ENCODE data around the gene TLR3. TPM values are rescaled to one million over a fixed set of nuclear protein-coding genes. Genes with fewer than 3 reads are reported as not detected.
A peak's percentile ranks its signal among the peaks of the same experiment; 100 is the strongest.

TLR3 gene
- total RNA-seq: 10 to 100 TPM; 13.2 to 15.1 TPM
- 1 to 10 TPM; 3.2 to 7.1 TPM for polyA plus RNA-seq
- long read RNA-seq, donor 1, full-length matches to known transcripts: 3 of 8 reads
- long read RNA-seq, donor 1, partial matches to known transcripts: 5 of 8 reads
- long read RNA-seq, donor 1, other reads (novel, unspliced or antisense): 0 of 8 reads
- long read RNA-seq, donor 2, partial matches to known transcripts: 0 of 1 reads
- long read RNA-seq, donor 2, other reads (novel, unspliced or antisense): 0 of 1 reads
- long read RNA-seq, donor 3, full-length matches to known transcripts: 1 of 1 reads
- long read RNA-seq, donor 3, partial matches to known transcripts: 0 of 1 reads
- long read RNA-seq, donor 3, other reads (novel, unspliced or antisense): 0 of 1 reads
- long read RNA-seq, donor 4: 0 reads
- long read RNA-seq, donor 5, full-length matches to known transcripts: 2 of 2 reads
- long read RNA-seq, donor 5, partial matches to known transcripts: 0 of 2 reads
- long read RNA-seq, donor 5, other reads (novel, unspliced or antisense): 0 of 2 reads

DNA sequence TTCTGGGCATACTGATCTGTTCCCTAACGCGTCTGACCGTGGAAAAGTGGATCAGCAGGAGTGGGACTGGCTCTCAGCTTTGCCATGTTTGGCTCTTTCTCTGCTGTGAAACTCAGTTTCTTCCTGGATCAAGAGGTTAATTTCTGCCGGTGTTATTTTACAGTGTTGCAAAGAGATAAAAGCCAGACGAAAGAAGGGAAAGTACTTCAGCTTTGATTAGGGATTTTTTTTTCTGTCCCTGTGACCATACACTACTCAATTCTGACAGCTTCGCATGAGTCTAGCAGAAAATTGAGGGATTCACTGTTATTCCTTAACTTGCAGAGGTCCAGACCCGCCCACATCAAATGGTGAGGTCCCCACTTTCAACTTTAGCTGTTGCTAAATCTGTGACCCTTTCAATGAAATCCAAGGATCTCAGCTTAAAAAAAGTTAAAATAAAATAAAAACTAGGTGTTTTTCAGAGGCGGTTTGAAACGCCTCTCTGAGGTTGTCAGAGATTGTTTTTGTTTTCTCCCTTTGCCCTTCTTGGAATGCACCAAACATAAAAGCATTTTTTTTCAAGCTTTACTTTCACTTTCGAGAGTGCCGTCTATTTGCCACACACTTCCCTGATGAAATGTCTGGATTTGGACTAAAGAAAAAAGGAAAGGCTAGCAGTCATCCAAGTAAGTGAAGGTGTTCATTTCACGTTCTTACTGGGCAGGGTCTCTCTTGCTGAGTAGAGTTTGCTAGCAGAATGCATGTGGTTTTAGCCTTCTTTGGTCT is at the start of gene TLR3:
Gene TLR3, plus strand, starts transcription at position 576 of the 768 bp plus-strand sequence. CDS start 7,464 bp downstream, outside the sequence.
- TF ChIP-seq, protein P1, sequence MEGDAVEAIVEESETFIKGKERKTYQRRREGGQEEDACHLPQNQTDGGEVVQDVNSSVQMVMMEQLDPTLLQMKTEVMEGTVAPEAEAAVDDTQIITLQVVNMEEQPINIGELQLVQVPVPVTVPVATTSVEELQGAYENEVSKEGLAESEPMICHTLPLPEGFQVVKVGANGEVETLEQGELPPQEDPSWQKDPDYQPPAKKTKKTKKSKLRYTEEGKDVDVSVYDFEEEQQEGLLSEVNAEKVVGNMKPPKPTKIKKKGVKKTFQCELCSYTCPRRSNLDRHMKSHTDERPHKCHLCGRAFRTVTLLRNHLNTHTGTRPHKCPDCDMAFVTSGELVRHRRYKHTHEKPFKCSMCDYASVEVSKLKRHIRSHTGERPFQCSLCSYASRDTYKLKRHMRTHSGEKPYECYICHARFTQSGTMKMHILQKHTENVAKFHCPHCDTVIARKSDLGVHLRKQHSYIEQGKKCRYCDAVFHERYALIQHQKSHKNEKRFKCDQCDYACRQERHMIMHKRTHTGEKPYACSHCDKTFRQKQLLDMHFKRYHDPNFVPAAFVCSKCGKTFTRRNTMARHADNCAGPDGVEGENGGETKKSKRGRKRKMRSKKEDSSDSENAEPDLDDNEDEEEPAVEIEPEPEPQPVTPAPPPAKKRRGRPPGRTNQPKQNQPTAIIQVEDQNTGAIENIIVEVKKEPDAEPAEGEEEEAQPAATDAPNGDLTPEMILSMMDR (IDR thresholded peaks at IDR 0.05; ENCODE audit: control extremely low read depth, extremely low read depth): no peak
- H3K4me1 ChIP-seq (ENCODE audit: control insufficient read depth in 5 of 5, insufficient read depth in 5 of 5, low read length in 5 of 5): peaks cover 0 to 7% (median 5%) of the 10 kb centered on the region in 5 donors
- DNase-seq: peak; percentile 28 to 85 (median 81)
- no peaks in the 10 kb centered on the region for H3K36me3 ChIP-seq (ENCODE audit: control insufficient read depth in 4 of 4, insufficient read depth in 4 of 4, low read length in 4 of 4)
- no peaks in the 10 kb centered on the region for H3K27me3 ChIP-seq (ENCODE audit: control insufficient read depth in 3 of 3, insufficient read depth in 3 of 3, low read length in 2 of 3)
- ATAC-seq (ENCODE audit: insufficient read depth, low FRiP score): peak; percentile 51
- peak within 1 kb of the TSS; percentile 71 for H3K4me3 ChIP-seq
- H3K9ac ChIP-seq (ENCODE audit: insufficient read depth in 1 of 2, low read length in 2 of 2): peak within 1 kb of the TSS in 1 of 2 donors; percentile 95
- H3K27ac ChIP-seq (ENCODE audit: low read depth in 1 of 2, low read length in 1 of 2): peak within 1 kb of the TSS; percentile 71 to 85
- H3K9me3 ChIP-seq (ENCODE audit: control insufficient read depth in 4 of 4, insufficient read depth in 3 of 4, low read length in 3 of 4): no peaks in the 10 kb centered on the region
- 4 to 7% methylated on average over 12 of the region's 12 CpGs for WGBS, 2 donors

DNA sequence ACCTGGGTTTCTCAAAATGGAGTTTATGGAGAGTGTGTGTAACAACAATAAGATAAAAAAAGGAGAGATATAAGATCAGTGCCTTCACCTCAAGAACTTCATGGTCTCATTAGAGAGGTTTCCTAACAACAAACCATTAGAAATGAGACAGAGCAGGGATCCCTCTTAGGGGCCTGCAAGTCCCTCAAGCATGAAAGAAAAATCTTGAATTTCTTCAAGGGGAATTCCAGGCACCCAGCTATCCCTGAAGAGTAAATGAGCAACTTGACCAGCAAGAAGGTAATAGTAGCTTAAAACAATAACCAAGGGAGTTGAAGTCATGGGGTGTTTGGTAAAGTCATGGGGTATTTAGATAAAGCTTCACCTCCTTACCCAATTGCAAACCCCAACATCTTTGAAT is 49.7 kb upstream of the TLR3 start:
- H3K36me3 ChIP-seq (ENCODE audit: control insufficient read depth in 4 of 4, insufficient read depth in 4 of 4, low read length in 4 of 4): no peaks in the 10 kb centered on the region
- TF ChIP-seq, protein P1 (IDR thresholded peaks at IDR 0.05; ENCODE audit: control extremely low read depth, extremely low read depth): no peak
- no peak overlapping the region for H3K4me3 ChIP-seq
- no peaks in the 10 kb centered on the region for H3K9me3 ChIP-seq (ENCODE audit: control insufficient read depth in 4 of 4, insufficient read depth in 3 of 4, low read length in 3 of 4)
- DNase-seq (no peak), ATAC-seq (ENCODE audit: insufficient read depth, low FRiP score) (no peak)
- no peak overlapping the region for H3K9ac ChIP-seq (ENCODE audit: insufficient read depth in 1 of 2, low read length in 2 of 2)
- peaks cover 0 to 13% (median 5%) of the 10 kb centered on the region in 5 donors for H3K4me1 ChIP-seq (ENCODE audit: control insufficient read depth in 5 of 5, insufficient read depth in 5 of 5, low read length in 5 of 5)
- no peaks in the 10 kb centered on the region for H3K27me3 ChIP-seq (ENCODE audit: control insufficient read depth in 3 of 3, insufficient read depth in 3 of 3, low read length in 2 of 3)
- no peak overlapping the region for H3K27ac ChIP-seq (ENCODE audit: low read depth in 1 of 2, low read length in 1 of 2)

DNA sequence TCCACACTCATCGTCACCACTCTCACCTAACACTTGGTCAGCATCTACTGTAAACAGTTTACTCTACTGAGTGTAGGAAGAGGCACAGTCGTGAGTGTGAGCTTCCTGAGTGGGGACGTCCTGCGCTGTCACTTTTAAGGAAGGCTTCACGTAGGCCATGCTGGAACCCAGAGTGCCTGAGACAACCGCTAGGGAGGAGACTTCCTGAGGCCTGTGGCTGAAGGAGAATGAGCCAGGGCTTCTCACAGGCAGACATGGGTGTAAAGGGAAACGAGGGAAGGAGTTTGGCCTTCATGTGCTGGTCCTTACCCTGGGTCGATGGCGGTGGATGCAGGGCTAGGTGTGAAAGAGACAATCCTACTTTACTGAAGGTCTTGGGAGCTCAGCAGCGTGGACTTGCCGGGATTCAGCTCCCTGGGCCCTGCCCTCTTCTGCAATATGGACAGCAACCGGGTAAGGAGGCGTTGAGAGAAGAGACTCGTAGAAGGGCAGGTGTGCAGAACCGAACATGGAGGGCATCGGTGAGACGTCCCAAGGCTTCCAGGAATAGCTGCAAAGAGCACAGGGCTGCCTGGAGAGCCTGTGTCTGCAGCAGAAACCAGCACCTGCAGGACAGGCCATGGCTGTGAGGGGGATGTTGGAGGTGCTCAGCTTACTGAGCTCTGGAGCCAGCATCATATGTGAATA is 48.7 kb upstream of the TLR3 start:
- no peak for DNase-seq
- no peak overlapping the region for H3K4me3 ChIP-seq
- no peaks in the 10 kb centered on the region for H3K36me3 ChIP-seq (ENCODE audit: control insufficient read depth in 4 of 4, insufficient read depth in 4 of 4, low read length in 4 of 4)
- H3K27me3 ChIP-seq (ENCODE audit: control insufficient read depth in 3 of 3, insufficient read depth in 3 of 3, low read length in 2 of 3): no peaks in the 10 kb centered on the region
- WGBS, 2 donors: 87% methylated on average over 17 of the region's 17 CpGs
- H3K4me1 ChIP-seq (ENCODE audit: control insufficient read depth in 5 of 5, insufficient read depth in 5 of 5, low read length in 5 of 5): peaks cover 0 to 20% (median 7%) of the 10 kb centered on the region in 5 donors
- ATAC-seq (ENCODE audit: insufficient read depth, low FRiP score): no peak
- H3K9ac ChIP-seq (ENCODE audit: insufficient read depth in 1 of 2, low read length in 2 of 2): no peak overlapping the region
- no peaks in the 10 kb centered on the region for H3K9me3 ChIP-seq (ENCODE audit: control insufficient read depth in 4 of 4, insufficient read depth in 3 of 4, low read length in 3 of 4)
- no peak overlapping the region for H3K27ac ChIP-seq (ENCODE audit: low read depth in 1 of 2, low read length in 1 of 2)
- TF ChIP-seq, protein P1 (IDR thresholded peaks at IDR 0.05; ENCODE audit: control extremely low read depth, extremely low read depth): no peak

Data from lung (tissue), 16 donors.